ENCODE data around the gene SMIM22. TPM values are rescaled to one million over a fixed set of nuclear protein-coding genes. Genes with fewer than 3 reads are reported as not detected.

SMIM22 gene
- total RNA-seq, 1 donor from 2014 or later = not detected

- peaks cover 15% of the 10 kb centered on the region for H3K36me3 Mint-ChIP-seq (ENCODE audit: low read depth, unreplicated experiment)
- Histone ChIP-seq H3K36me3 (ENCODE audit: insufficient read depth, low read length) (peaks cover 19% of the 10 kb centered on the region), H3K79me2 (ENCODE audit: insufficient read depth, low read length) (no peaks in the 10 kb centered on the region), H3K4me1 (ENCODE audit: insufficient read depth, low read length) (no peaks in the 10 kb centered on the region), H3K27me3 (ENCODE audit: insufficient read depth, low read length) (no peaks in the 10 kb centered on the region), H4K20me1 (ENCODE audit: insufficient read depth, low read length) (peaks cover 4% of the 10 kb centered on the region), H3K9ac (ENCODE audit: low read length) (no peak overlapping the region), H2AFZ (ENCODE audit: low read depth, low read length) (no peak overlapping the region), H3K4me3 (ENCODE audit: insufficient read depth, low read depth, low read length) (no peak overlapping the region), H3K9me3 (ENCODE audit: insufficient read depth, low read depth, low read length) (no peaks in the 10 kb centered on the region), H3K4me2 (ENCODE audit: low read length) (no peak overlapping the region), H3K27ac (ENCODE audit: low read depth, low read length) (no peak overlapping the region)
- FAIRE-seq (no peak), DNase-seq (ENCODE audit: low read depth) (no peak)
- no peak for TF ChIP-seq EZH2 (IDR thresholded peaks at IDR 0.05; ENCODE audit: insufficient read depth, low read length)
- TF ChIP-seq, protein P1, sequence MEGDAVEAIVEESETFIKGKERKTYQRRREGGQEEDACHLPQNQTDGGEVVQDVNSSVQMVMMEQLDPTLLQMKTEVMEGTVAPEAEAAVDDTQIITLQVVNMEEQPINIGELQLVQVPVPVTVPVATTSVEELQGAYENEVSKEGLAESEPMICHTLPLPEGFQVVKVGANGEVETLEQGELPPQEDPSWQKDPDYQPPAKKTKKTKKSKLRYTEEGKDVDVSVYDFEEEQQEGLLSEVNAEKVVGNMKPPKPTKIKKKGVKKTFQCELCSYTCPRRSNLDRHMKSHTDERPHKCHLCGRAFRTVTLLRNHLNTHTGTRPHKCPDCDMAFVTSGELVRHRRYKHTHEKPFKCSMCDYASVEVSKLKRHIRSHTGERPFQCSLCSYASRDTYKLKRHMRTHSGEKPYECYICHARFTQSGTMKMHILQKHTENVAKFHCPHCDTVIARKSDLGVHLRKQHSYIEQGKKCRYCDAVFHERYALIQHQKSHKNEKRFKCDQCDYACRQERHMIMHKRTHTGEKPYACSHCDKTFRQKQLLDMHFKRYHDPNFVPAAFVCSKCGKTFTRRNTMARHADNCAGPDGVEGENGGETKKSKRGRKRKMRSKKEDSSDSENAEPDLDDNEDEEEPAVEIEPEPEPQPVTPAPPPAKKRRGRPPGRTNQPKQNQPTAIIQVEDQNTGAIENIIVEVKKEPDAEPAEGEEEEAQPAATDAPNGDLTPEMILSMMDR (IDR thresholded peaks at IDR 0.05; ENCODE audit: insufficient read depth, low read depth, low read length) = no peak
- no peaks in the 10 kb centered on the region for H3K4me1 Mint-ChIP-seq (ENCODE audit: low read depth, unreplicated experiment)
- no peak overlapping the region for H3K4me3 Mint-ChIP-seq (ENCODE audit: unreplicated experiment)
- no peak overlapping the region for H3K27ac Mint-ChIP-seq (ENCODE audit: unreplicated experiment)
- H3K9me3 Mint-ChIP-seq (ENCODE audit: unreplicated experiment) = no peaks in the 10 kb centered on the region
- H3K27me3 Mint-ChIP-seq (ENCODE audit: low read depth, unreplicated experiment) = no peaks in the 10 kb centered on the region
Measured at GRCh38 chr16:4811242-4811641, 16.1 kb downstream of the SMIM22 start.

DNA sequence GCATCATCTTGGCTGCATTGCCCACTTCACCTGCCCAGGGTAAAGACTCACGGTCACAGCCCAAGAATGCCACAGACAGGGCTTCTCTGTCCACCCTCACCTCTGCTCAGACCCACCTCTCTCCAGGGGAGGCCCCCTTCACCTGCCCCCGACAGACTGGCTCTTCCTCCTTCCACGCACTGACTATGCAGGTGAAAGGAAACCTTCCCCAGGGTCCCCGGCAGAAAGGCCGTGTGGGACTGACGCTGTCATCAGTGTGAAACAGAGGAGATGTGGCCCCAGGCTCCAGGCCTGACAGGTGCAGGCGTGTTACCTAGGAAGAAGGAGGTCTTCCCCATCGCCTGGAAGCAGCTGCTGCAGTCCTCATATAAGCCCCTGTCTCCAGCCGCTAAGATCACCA is 16.6 kb downstream of the SMIM22 start:
- H3K36me3 Mint-ChIP-seq (ENCODE audit: low read depth, unreplicated experiment) = peaks cover 15% of the 10 kb centered on the region
- H2AFZ ChIP-seq (ENCODE audit: low read depth, low read length) = no peak overlapping the region
- H3K27me3 ChIP-seq (ENCODE audit: insufficient read depth, low read length) = no peaks in the 10 kb centered on the region
- no peaks in the 10 kb centered on the region for H3K27me3 Mint-ChIP-seq (ENCODE audit: low read depth, unreplicated experiment)
- no peak for DNase-seq (ENCODE audit: low read depth)
- no peak overlapping the region for H3K4me2 ChIP-seq (ENCODE audit: low read length)
- H3K4me1 Mint-ChIP-seq (ENCODE audit: low read depth, unreplicated experiment) = no peaks in the 10 kb centered on the region
- H3K36me3 ChIP-seq (ENCODE audit: insufficient read depth, low read length) = peaks cover 19% of the 10 kb centered on the region
- H3K9me3 Mint-ChIP-seq (ENCODE audit: unreplicated experiment) = no peaks in the 10 kb centered on the region
- peaks cover 4% of the 10 kb centered on the region for H4K20me1 ChIP-seq (ENCODE audit: insufficient read depth, low read length)
- H3K27ac ChIP-seq (ENCODE audit: low read depth, low read length) = no peak overlapping the region
- no peak overlapping the region for H3K9ac ChIP-seq (ENCODE audit: low read length)
- H3K27ac Mint-ChIP-seq (ENCODE audit: unreplicated experiment) = no peak overlapping the region
- no peaks in the 10 kb centered on the region for H3K4me1 ChIP-seq (ENCODE audit: insufficient read depth, low read length)
- no peaks in the 10 kb centered on the region for H3K79me2 ChIP-seq (ENCODE audit: insufficient read depth, low read length)
- no peaks in the 10 kb centered on the region for H3K9me3 ChIP-seq (ENCODE audit: insufficient read depth, low read depth, low read length)
- no peak overlapping the region for H3K4me3 Mint-ChIP-seq (ENCODE audit: unreplicated experiment)
- no peak overlapping the region for H3K4me3 ChIP-seq (ENCODE audit: insufficient read depth, low read depth, low read length)
- no peak for FAIRE-seq
- TF ChIP-seq EZH2 (IDR thresholded peaks at IDR 0.05; ENCODE audit: insufficient read depth, low read length) = no peak
- TF ChIP-seq, protein P1 (IDR thresholded peaks at IDR 0.05; ENCODE audit: insufficient read depth, low read depth, low read length) = no peak

- Histone ChIP-seq H3K4me3 (ENCODE audit: insufficient read depth, low read depth, low read length) (no peak overlapping the region), H4K20me1 (ENCODE audit: insufficient read depth, low read length) (peaks cover 4% of the 10 kb centered on the region), H3K27ac (ENCODE audit: low read depth, low read length) (no peak overlapping the region)
Measured at GRCh38 chr16:4813251-4814003, 18.3 kb downstream of the SMIM22 start.

More at GRCh38 chr16:4813251-4814003, 18.3 kb downstream of the SMIM22 start:
- TF ChIP-seq EZH2 (IDR thresholded peaks at IDR 0.05; ENCODE audit: insufficient read depth, low read length) = no peak
- TF ChIP-seq, protein P1 (IDR thresholded peaks at IDR 0.05; ENCODE audit: insufficient read depth, low read depth, low read length) = no peak
- Histone ChIP-seq H3K27me3 (ENCODE audit: insufficient read depth, low read length) (no peaks in the 10 kb centered on the region), H3K9me3 (ENCODE audit: insufficient read depth, low read depth, low read length) (no peaks in the 10 kb centered on the region), H3K79me2 (ENCODE audit: insufficient read depth, low read length) (no peaks in the 10 kb centered on the region), H3K4me2 (ENCODE audit: low read length) (no peak overlapping the region), H3K4me1 (ENCODE audit: insufficient read depth, low read length) (no peaks in the 10 kb centered on the region), H3K36me3 (ENCODE audit: insufficient read depth, low read length) (peaks cover 16% of the 10 kb centered on the region), H3K9ac (ENCODE audit: low read length) (no peak overlapping the region), H2AFZ (ENCODE audit: low read depth, low read length) (no peak overlapping the region)
- no peak for FAIRE-seq
- Mint-ChIP-seq H3K27ac (ENCODE audit: unreplicated experiment) (no peak overlapping the region), H3K36me3 (ENCODE audit: low read depth, unreplicated experiment) (peaks cover 19% of the 10 kb centered on the region), H3K27me3 (ENCODE audit: low read depth, unreplicated experiment) (no peaks in the 10 kb centered on the region), H3K9me3 (ENCODE audit: unreplicated experiment) (no peaks in the 10 kb centered on the region), H3K4me3 (ENCODE audit: unreplicated experiment) (no peak overlapping the region), H3K4me1 (ENCODE audit: low read depth, unreplicated experiment) (no peaks in the 10 kb centered on the region)
- no peak for DNase-seq (ENCODE audit: low read depth)
